GM21786 (cell line): ENCODE measurements around the gene LASP1NB.

ENCODE experiments used
- ATAC-seq: cut with Tn5 transposase; IDR thresholded peaks from one replicate; pipeline ENCODE4 v1.9.1; 2021; ENCODE audit not compliant: unreplicated experiment

Gene LASP1NB

GRCh38 chr17:38925263-38925995 lies at the start of gene LASP1NB:
Gene LASP1NB (plus strand): TSS chr17:38925614.
- ATAC-seq = no peak

- no peak for ATAC-seq
Measured at GRCh38 chr17:38877130-38877851, 48.1 kb upstream of the LASP1NB start.

GRCh38 chr17:38879878-38880665 lies 45.3 kb upstream of the LASP1NB start:
- no peak for ATAC-seq

GRCh38 chr17:38881600-38882191 lies 43.7 kb upstream of the LASP1NB start:
- ATAC-seq = no peak

GRCh38 chr17:38882870-38883269 lies 42.5 kb upstream of the LASP1NB start:
- ATAC-seq = no peak

- no peak for ATAC-seq
Measured at GRCh38 chr17:38883592-38884526, 41.6 kb upstream of the LASP1NB start.

GRCh38 chr17:38885044-38885727 lies 40.2 kb upstream of the LASP1NB start:
- ATAC-seq = no peak

- ATAC-seq = no peak
Measured at GRCh38 chr17:38885728-38886642, 39.4 kb upstream of the LASP1NB start.

GRCh38 chr17:38886643-38887010 lies 38.8 kb upstream of the LASP1NB start:
- no peak for ATAC-seq

- ATAC-seq = no peak
Measured at GRCh38 chr17:38888842-38889241, 36.6 kb upstream of the LASP1NB start.

GRCh38 chr17:38889745-38890409 lies 35.5 kb upstream of the LASP1NB start:
- ATAC-seq = no peak

- no peak for ATAC-seq
Measured at GRCh38 chr17:38890410-38890746, 35.0 kb upstream of the LASP1NB start.

- no peak for ATAC-seq
Measured at GRCh38 chr17:38891441-38891840, 34.0 kb upstream of the LASP1NB start.

GRCh38 chr17:38892083-38892482 lies 33.3 kb upstream of the LASP1NB start:
- no peak for ATAC-seq

- no peak for ATAC-seq
Measured at GRCh38 chr17:38892620-38893019, 32.8 kb upstream of the LASP1NB start.

GRCh38 chr17:38893113-38893512 lies 32.3 kb upstream of the LASP1NB start:
- no peak for ATAC-seq

- ATAC-seq = no peak
Measured at GRCh38 chr17:38893607-38894006, 31.8 kb upstream of the LASP1NB start.

- ATAC-seq = no peak
Measured at GRCh38 chr17:38894276-38894675, 31.1 kb upstream of the LASP1NB start.
